GM18508 (cell line): ENCODE data around the gene STYXL1.

Source experiments
- ATAC-seq: cut with Tn5 transposase; IDR thresholded peaks from one replicate; pipeline ENCODE4 v1.9.1; 2021; ENCODE audit warnings: moderate number of reproducible peaks; ENCODE audit not compliant: insufficient read depth, unreplicated experiment

Gene STYXL1

GRCh38 chr7:75982306-75983064, 65.3 kb downstream of the STYXL1 start:
- ATAC-seq = no peak

GRCh38 chr7:75981453-75982305, 66.1 kb downstream of the STYXL1 start:
- ATAC-seq = no peak

GRCh38 chr7:75981203-75981452, 66.7 kb downstream of the STYXL1 start:
- no peak for ATAC-seq

- no peak for ATAC-seq
Measured at GRCh38 chr7:75980430-75981202, 67.2 kb downstream of the STYXL1 start.

- no peak for ATAC-seq
Measured at GRCh38 chr7:75979759-75980429, 67.9 kb downstream of the STYXL1 start.

GRCh38 chr7:75977743-75978142, 70.1 kb downstream of the STYXL1 start:
- no peak for ATAC-seq

- ATAC-seq = no peak
Measured at GRCh38 chr7:75971961-75972763, 75.6 kb downstream of the STYXL1 start.

GRCh38 chr7:75971309-75971960, 76.4 kb downstream of the STYXL1 start:
- ATAC-seq = no peak

GRCh38 chr7:75969704-75970498, 77.9 kb downstream of the STYXL1 start:
- ATAC-seq = no peak

- no peak for ATAC-seq
Measured at GRCh38 chr7:75969182-75969581, 78.6 kb downstream of the STYXL1 start.

- ATAC-seq = no peak
Measured at GRCh38 chr7:75968561-75969001, 79.2 kb downstream of the STYXL1 start.

- no peak for ATAC-seq
Measured at GRCh38 chr7:75968012-75968411, 79.8 kb downstream of the STYXL1 start.

- ATAC-seq = no peak
Measured at GRCh38 chr7:75967487-75967997, 80.3 kb downstream of the STYXL1 start.

- no peak for ATAC-seq
Measured at GRCh38 chr7:75967055-75967454, 80.7 kb downstream of the STYXL1 start.

- ATAC-seq = no peak
Measured at GRCh38 chr7:75966190-75966961, 81.4 kb downstream of the STYXL1 start.

GRCh38 chr7:75965617-75966016, 82.2 kb downstream of the STYXL1 start:
- no peak for ATAC-seq

GRCh38 chr7:75963381-75963995, 84.3 kb downstream of the STYXL1 start:
- ATAC-seq = no peak
